Skeletal muscle cell (primary cell): Measurements from ENCODE around the gene CEACAM5.
"Not testable (repeated sequence)": the region's sequence is repeated elsewhere in the genome, so short reads cannot be mapped to it uniquely, and the experiment has no call there.

Experiments
- DNase-seq: peaks from one replicate; pipeline ENCODE4 v3.0.0-alpha.2; 2010; ENCODE audit warnings: low read depth
- H3K4me3 ChIP-seq: 2 replicates; pipeline ENCODE4 v1.5.1; 2011; ENCODE audit warnings: low read depth, mild to moderate bottlenecking, control low read depth, low read length, moderate library complexity

CEACAM5 gene

DNA sequence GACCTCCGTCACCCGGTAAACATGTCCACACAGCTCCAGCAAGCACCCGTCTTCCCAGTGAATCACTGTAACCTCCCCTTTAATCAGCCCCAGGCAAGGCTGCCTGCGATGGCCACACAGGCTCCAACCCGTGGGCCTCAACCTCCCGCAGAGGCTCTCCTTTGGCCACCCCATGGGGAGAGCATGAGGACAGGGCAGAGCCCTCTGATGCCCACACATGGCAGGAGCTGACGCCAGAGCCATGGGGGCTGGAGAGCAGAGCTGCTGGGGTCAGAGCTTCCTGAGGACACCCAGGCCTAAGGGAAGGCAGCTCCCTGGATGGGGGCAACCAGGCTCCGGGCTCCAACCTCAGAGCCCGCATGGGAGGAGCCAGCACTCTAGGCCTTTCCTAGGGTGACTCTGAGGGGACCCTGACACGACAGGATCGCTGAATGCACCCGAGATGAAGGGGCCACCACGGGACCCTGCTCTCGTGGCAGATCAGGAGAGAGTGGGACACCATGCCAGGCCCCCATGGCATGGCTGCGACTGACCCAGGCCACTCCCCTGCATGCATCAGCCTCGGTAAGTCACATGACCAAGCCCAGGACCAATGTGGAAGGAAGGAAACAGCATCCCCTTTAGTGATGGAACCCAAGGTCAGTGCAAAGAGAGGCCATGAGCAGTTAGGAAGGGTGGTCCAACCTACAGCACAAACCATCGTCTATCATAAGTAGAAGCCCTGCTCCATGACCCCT lies 9.0 kb upstream of the CEACAM5 start:
- no peak for DNase-seq
- H3K4me3 ChIP-seq: no peak overlapping the region

DNA sequence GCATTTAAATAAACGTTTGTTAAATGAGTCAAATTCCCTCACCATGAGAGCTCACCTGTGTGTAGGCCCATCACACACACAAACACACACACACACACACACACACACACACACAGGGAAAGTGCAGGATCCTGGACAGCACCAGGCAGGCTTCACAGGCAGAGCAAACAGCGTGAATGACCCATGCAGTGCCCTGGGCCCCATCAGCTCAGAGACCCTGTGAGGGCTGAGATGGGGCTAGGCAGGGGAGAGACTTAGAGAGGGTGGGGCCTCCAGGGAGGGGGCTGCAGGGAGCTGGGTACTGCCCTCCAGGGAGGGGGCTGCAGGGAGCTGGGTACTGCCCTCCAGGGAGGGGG lies 8.5 kb upstream of the CEACAM5 start:
- H3K4me3 ChIP-seq: no peak overlapping the region
- no peak for DNase-seq

DNA sequence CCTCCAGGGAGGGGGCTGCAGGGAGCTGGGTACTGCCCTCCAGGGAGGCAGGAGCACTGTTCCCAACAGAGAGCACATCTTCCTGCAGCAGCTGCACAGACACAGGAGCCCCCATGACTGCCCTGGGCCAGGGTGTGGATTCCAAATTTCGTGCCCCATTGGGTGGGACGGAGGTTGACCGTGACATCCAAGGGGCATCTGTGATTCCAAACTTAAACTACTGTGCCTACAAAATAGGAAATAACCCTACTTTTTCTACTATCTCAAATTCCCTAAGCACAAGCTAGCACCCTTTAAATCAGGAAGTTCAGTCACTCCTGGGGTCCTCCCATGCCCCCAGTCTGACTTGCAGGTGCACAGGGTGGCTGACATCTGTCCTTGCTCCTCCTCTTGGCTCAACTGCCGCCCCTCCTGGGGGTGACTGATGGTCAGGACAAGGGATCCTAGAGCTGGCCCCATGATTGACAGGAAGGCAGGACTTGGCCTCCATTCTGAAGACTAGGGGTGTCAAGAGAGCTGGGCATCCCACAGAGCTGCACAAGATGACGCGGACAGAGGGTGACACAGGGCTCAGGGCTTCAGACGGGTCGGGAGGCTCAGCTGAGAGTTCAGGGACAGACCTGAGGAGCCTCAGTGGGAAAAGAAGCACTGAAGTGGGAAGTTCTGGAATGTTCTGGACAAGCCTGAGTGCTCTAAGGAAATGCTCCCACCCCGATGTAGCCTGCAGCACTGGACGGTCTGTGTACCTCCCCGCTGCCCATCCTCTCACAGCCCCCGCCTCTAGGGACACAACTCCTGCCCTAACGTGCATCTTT lies 7.8 kb upstream of the CEACAM5 start:
- DNase-seq: no peak
- no peak overlapping the region for H3K4me3 ChIP-seq

DNA sequence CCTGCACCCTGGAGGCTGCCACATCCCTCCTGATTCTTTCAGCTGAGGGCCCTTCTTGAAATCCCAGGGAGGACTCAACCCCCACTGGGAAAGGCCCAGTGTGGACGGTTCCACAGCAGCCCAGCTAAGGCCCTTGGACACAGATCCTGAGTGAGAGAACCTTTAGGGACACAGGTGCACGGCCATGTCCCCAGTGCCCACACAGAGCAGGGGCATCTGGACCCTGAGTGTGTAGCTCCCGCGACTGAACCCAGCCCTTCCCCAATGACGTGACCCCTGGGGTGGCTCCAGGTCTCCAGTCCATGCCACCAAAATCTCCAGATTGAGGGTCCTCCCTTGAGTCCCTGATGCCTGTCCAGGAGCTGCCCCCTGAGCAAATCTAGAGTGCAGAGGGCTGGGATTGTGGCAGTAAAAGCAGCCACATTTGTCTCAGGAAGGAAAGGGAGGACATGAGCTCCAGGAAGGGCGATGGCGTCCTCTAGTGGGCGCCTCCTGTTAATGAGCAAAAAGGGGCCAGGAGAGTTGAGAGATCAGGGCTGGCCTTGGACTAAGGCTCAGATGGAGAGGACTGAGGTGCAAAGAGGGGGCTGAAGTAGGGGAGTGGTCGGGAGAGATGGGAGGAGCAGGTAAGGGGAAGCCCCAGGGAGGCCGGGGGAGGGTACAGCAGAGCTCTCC lies 6.9 kb upstream of the CEACAM5 start:
- no peak for DNase-seq
- no peak overlapping the region for H3K4me3 ChIP-seq

DNA sequence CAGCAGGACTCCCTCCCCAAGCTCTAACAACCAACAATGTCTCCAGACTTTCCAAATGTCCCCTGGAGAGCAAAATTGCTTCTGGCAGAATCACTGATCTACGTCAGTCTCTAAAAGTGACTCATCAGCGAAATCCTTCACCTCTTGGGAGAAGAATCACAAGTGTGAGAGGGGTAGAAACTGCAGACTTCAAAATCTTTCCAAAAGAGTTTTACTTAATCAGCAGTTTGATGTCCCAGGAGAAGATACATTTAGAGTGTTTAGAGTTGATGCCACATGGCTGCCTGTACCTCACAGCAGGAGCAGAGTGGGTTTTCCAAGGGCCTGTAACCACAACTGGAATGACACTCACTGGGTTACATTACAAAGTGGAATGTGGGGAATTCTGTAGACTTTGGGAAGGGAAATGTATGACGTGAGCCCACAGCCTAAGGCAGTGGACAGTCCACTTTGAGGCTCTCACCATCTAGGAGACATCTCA lies 6.2 kb upstream of the CEACAM5 start:
- no peak overlapping the region for H3K4me3 ChIP-seq
- no peak for DNase-seq

DNA sequence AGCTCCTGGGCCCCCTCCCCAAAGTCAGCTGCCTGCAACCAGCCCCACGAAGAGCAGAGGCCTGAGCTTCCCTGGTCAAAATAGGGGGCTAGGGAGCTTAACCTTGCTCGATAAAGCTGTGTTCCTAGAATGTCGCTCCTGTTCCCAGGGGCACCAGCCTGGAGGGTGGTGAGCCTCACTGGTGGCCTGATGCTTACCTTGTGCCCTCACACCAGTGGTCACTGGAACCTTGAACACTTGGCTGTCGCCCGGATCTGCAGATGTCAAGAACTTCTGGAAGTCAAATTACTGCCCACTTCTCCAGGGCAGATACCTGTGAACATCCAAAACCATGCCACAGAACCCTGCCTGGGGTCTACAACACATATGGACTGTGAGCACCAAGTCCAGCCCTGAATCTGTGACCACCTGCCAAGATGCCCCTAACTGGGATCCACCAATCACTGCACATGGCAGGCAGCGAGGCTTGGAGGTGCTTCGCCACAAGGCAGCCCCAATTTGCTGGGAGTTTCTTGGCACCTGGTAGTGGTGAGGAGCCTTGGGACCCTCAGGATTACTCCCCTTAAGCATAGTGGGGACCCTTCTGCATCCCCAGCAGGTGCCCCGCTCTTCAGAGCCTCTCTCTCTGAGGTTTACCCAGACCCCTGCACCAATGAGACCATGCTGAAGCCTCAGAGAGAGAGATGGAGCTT lies 4.7 kb upstream of the CEACAM5 start:
- H3K4me3 ChIP-seq: no peak overlapping the region
- DNase-seq: no peak

DNA sequence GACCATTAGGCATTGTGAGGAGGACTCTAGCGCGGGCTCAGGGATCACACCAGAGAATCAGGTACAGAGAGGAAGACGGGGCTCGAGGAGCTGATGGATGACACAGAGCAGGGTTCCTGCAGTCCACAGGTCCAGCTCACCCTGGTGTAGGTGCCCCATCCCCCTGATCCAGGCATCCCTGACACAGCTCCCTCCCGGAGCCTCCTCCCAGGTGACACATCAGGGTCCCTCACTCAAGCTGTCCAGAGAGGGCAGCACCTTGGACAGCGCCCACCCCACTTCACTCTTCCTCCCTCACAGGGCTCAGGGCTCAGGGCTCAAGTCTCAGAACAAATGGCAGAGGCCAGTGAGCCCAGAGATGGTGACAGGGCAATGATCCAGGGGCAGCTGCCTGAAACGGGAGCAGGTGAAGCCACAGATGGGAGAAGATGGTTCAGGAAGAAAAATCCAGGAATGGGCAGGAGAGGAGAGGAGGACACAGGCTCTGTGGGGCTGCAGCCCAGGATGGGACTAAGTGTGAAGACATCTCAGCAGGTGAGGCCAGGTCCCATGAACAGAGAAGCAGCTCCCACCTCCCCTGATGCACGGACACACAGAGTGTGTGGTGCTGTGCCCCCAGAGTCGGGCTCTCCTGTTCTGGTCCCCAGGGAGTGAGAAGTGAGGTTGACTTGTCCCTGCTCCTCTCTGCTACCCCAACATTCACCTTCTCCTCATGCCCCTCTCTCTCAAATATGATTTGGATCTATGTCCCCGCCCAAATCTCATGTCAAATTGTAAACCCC lies 2.8 kb upstream of the CEACAM5 start:
- no peak overlapping the region for H3K4me3 ChIP-seq
- no peak for DNase-seq

DNA sequence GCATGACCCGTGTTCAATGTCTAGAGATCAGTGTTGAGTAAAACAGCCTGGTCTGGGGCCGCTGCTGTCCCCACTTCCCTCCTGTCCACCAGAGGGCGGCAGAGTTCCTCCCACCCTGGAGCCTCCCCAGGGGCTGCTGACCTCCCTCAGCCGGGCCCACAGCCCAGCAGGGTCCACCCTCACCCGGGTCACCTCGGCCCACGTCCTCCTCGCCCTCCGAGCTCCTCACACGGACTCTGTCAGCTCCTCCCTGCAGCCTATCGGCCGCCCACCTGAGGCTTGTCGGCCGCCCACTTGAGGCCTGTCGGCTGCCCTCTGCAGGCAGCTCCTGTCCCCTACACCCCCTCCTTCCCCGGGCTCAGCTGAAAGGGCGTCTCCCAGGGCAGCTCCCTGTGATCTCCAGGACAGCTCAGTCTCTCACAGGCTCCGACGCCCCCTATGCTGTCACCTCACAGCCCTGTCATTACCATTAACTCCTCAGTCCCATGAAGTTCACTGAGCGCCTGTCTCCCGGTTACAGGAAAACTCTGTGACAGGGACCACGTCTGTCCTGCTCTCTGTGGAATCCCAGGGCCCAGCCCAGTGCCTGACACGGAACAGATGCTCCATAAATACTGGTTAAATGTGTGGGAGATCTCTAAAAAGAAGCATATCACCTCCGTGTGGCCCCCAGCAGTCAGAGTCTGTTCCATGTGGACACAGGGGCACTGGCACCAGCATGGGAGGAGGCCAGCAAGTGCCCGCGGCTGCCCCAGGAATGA lies 1.5 kb upstream of the CEACAM5 start:
- H3K4me3 ChIP-seq: no peak overlapping the region
- no peak for DNase-seq

DNA sequence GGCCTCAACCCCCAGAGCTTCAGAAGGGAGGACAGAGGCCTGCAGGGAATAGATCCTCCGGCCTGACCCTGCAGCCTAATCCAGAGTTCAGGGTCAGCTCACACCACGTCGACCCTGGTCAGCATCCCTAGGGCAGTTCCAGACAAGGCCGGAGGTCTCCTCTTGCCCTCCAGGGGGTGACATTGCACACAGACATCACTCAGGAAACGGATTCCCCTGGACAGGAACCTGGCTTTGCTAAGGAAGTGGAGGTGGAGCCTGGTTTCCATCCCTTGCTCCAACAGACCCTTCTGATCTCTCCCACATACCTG lies 969 bp upstream of the CEACAM5 start:
- no peak overlapping the region for H3K4me3 ChIP-seq
- DNase-seq: no peak

DNA sequence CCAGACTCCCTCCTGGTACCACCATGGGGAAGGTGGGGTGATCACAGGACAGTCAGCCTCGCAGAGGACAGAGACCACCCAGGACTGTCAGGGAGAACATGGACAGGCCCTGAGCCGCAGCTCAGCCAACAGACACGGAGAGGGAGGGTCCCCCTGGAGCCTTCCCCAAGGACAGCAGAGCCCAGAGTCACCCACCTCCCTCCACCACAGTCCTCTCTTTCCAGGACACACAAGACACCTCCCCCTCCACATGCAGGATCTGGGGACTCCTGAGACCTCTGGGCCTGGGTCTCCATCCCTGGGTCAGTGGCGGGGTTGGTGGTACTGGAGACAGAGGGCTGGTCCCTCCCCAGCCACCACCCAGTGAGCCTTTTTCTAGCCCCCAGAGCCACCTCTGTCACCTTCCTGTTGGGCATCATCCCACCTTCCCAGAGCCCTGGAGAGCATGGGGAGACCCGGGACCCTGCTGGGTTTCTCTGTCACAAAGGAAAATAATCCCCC lies 505 bp upstream of the CEACAM5 start:
- H3K4me3 ChIP-seq: no peak overlapping the region
- DNase-seq: no peak

DNA sequence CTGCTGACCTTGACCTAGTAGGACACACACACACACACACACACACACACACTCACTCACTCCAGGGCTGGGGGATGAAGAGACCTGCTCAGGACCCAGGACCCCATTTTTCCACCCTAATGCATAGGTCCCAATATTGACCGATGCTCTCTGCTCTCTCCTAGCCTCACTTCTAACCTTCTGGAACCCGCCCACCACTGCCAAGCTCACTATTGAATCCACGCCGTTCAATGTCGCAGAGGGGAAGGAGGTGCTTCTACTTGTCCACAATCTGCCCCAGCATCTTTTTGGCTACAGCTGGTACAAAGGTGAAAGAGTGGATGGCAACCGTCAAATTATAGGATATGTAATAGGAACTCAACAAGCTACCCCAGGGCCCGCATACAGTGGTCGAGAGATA lies 1.1 kb downstream of the CEACAM5 start:
- not testable (repeated sequence) for H3K4me3 ChIP-seq, DNase-seq

DNA sequence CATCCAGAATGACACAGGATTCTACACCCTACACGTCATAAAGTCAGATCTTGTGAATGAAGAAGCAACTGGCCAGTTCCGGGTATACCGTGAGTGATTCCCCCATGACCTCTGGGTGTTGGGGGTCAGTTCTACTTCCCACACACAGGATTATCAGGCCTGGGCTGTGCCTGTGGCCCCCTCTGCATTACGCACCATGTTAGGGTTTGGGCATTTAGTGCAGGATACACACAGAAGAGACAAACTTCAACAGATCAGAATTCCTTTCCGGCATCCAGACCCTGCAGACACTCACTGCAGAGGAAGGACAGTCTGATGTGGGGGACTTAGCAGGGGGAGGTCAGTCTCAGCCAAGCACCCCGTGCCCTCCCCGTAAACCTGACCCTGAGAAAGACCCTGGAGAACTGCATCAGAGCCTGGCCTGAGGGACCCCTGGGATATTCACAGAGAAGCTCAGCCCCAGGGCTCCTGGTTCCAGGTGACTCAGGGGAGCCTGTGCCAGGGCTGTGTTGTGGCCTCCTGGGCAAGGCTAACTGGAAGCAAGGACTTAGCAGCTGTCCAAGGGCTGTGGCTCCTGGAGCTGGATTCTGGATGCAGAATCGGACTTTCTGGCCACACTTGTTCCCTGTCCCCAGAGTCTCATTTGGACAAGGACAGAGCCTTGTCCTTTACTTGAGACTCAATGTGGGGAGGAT lies 1.7 kb downstream of the CEACAM5 start:
- H3K4me3 ChIP-seq: no peak overlapping the region
- no peak for DNase-seq

DNA sequence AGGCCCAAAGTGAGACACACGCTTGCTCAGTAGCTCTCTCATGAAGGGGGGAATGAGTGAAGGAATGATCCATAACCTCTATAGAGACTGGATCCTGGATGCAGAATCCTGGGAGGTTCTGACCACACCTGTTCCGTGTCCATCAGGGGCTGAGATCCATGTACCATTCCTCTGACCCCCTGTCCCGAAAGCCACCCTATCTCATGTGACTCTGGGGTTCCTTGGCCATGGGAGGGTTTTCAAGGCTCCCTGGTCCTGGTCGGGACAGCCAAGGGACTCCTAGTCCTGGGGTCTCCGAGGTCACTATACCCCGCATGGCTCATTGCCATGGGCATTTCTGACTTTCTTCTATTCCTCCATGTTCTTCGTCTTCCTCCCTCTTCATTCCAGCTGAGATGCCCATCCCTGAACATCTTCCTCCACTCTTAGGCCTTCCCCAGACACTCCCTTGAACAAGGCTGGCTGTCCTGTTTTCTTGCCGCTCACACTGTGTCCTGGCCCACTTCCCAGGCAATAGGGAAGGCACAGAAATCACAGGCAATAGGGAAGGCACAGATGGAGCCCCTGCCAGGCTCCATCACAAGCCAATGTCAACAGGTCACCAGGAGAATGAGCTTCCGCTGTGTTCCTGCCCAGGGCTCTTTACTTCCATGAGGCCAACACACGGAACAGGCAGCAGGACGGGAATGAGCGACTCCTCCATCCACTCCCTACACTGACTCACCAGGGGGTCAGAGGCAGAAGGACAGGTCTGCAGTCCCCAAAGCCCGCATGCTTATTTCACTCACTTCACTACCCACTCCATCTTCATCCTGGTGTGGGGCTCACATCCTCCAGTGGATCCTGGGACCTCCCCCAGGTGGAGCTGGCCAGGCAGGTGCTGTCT lies 3.2 kb downstream of the CEACAM5 start:
- DNase-seq: no peak
- no peak overlapping the region for H3K4me3 ChIP-seq

DNA sequence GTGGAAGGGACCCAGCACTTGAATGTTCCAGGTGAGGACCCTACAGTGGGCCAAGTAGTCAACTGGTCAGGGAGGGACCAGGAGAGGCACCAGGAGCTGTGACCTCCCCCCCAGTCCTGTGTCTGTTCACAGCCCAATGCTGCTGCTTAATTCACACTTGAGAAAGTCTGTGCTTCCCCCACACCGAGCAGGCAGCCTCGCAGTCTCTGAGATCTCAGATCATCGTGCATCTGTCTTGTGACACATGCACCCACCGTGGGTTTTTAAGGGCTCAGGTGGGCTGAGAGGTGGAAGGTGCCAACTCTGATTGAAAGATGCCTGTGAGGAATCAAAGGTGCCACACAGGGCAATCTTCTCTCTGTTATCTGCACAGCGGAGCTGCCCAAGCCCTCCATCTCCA lies 6.2 kb downstream of the CEACAM5 start:
- no peak for DNase-seq
- H3K4me3 ChIP-seq: no peak overlapping the region

DNA sequence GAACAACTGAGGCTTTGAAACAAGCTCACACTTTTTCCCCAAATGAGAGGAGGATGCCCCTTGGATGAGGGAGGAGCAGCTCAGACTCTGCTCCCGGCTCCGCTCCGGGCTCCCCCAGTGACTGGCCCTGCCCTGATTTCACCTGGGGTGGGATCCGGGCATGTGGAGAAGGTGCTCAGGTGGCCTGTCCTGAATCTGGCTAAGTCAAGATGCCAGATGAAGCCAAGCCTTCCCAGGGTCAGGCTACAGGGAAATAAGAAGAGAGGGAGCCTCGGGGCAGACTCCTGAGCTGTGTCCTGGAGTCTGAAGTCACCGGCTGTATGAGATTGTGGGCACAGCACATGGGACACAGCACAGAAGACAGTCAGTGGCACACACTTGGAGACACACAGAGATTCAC lies 10.3 kb downstream of the CEACAM5 start:
- no peak overlapping the region for H3K4me3 ChIP-seq
- DNase-seq: no peak

DNA sequence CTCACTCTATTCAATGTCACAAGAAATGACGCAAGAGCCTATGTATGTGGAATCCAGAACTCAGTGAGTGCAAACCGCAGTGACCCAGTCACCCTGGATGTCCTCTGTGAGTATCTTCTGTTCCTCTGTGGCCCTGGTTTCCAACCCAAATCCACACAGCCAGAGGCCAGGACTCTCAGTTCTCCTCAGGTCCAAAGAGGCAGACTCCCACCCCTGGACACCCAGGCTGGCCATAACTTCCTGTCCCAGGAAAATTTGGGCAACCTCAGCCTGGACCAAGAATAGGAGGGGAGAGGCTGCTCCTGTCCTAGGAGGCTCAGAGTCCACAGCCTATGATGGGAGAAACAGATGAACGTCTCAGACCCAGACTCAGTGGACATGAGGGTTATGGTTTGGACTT lies 11.7 kb downstream of the CEACAM5 start:
- DNase-seq: no peak

DNA sequence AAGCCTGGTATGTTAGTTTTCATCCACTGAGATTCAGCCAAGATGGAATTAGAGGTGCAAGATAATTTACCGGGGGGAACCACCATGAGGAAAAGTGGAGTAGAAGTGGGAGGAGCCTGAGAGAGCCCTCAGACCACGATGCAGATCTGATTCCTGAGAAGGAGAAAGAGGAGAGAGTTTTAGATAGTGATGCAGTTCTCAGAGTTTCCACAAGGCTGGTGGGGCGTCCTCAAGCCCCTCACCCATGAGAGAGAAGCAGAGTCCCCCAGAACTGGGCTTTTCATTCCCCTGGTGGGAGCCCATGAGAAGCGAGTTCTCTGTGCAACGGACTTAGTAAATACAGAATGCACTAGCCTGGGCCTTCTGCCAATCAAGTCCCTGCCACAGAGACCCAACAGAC lies 18.1 kb downstream of the CEACAM5 start:
- no peak overlapping the region for H3K4me3 ChIP-seq
- DNase-seq: no peak

More for the DNA sequence above, 11.7 kb downstream of the CEACAM5 start:
- no peak overlapping the region for H3K4me3 ChIP-seq
